Glomerular endothelial cell (primary cell): ENCODE data around the gene SH2D3C. TPM values are rescaled to one million over a fixed set of nuclear protein-coding genes. Genes with fewer than 3 reads are reported as not detected.
A peak's percentile ranks its signal among the peaks of the same experiment; 100 is the strongest.

Source experiments
- DNase-seq: peaks from one replicate; pipeline ENCODE4 v3.0.0-alpha.2; 2011; ENCODE audit warnings: low read depth, low spot score; ENCODE audit errors: extremely low read depth
- total RNA-seq: library from RNA; depleted of rRNA; stranded (reverse); fragments of >200 nt; gene quantifications from 2 replicates; pipeline ENCODE4 v1.2.3, GENCODE V29; 2015

The SH2D3C gene
- total RNA-seq, 1 donor from 2014 or later = 160 TPM

DNA sequence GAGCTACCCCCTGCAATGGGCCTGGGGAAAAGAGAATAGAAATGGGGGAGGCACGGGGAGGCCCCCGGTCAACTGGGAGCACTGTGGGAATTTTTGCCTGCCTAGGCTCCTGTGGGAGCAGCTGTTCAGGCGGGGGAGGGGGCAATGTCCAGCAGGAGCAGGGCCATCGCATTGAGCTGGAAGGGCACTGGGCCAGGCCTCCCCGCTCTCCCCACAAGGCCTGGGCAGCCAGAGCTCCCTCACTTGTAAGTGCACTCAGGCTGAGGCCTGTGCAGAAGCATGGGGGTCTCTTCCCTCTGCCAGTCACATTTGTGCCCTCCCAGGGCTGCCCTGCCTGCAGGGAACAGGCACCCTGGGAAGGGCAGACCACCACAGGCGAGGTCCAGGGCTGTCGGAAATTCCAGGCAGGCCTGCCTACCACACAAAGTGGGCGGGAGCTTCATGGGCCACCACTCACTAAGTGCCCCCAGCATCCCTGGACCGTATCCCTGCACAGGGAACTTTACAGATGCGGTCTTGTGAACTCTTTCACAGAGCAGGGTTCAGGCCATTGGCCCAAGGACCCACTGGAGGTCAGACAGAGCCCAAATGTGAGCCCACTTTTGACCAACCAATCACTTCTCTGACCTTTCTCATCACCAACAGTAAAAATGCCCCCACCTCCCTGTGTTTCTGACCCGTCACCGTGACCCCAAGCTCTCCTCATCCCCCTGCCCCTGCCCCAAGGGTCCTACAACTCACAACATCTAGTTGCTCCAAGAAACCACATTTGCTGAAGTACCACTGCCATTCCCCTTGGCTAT lies 72.7 kb downstream of the SH2D3C start:
- DNase-seq = no peak

DNA sequence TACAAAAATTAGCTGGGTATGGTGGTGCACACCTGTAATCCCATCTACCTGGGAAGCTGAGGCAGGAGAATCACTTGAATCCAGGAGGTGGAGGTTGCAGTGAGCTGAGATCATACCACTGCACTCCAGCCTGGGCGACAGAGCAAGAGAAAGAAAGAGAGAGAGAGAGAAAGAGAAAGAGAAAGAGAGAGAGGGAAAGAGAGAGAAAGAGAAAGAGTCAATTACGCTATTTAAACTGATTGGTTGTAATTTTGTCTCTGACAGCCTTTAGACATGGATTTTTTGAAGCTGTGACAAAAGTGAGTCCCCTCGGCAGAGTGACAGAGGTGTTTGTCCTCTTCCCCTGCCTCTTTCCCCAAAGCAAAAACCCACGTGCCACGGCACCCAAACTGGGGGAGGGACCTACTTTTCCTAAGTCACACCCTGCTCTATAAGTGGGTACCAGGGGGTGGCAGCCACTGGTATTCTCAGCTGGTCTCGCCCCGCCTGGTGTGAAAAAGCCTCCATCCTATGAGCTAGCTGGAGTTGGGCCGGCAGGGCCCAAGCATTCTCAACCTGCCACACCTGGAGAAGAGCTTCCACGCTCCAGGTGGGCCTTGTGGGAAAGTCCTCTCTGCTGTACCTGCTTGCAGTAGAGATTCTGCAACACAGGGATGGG lies 75.0 kb downstream of the SH2D3C start:
- DNase-seq = no peak

GRCh38 chr9:127700594-127701255 lies 77.7 kb downstream of the SH2D3C start:
- DNase-seq = no peak

- DNase-seq = no peak
Measured at GRCh38 chr9:127700140-127700539, 78.3 kb downstream of the SH2D3C start.

DNA sequence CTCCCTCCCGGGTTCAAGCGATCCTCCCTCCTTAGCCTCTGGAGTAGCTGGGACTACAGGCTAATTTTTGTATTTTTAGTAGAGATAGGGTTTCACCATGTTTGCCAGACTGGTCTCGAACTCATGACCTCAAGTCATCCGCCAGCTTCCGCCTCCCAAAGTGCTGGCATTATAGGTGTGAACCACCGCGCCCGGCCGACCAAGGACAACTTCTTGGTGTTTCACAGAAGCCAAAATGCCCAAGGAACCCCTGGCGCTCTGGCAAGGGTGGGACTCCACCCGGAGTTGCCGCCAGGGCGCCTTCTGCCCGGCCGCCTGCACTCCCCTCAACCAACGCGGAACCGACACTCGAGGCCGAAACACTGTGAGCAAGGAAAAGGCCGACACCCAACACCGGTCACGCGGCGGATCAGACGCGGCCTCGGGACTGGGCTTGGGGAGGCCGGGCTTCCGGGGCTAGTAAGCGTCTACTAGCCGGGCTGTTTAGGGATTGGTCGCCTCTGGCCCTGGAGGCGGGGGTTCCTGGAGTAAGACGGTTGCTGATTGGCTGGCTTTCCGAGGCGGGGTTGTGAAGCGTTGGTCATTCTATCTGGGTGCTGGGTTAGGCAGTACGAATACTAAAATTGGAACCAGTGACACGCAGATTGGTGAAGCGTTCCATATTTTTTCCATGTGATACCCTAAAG lies 79.3 kb downstream of the SH2D3C start:
- peak; percentile 70 for DNase-seq

GRCh38 chr9:127698386-127698785 lies 80.1 kb downstream of the SH2D3C start:
- no peak for DNase-seq

- no peak for DNase-seq
Measured at GRCh38 chr9:127697575-127697974, 80.9 kb downstream of the SH2D3C start.

- no peak for DNase-seq
Measured at GRCh38 chr9:127694890-127695720, 83.4 kb downstream of the SH2D3C start.

GRCh38 chr9:127693697-127694096 lies 84.8 kb downstream of the SH2D3C start:
- no peak for DNase-seq

GRCh38 chr9:127693143-127693542 lies 85.3 kb downstream of the SH2D3C start:
- DNase-seq = no peak

- DNase-seq = no peak
Measured at GRCh38 chr9:127692071-127692470, 86.4 kb downstream of the SH2D3C start.

DNA sequence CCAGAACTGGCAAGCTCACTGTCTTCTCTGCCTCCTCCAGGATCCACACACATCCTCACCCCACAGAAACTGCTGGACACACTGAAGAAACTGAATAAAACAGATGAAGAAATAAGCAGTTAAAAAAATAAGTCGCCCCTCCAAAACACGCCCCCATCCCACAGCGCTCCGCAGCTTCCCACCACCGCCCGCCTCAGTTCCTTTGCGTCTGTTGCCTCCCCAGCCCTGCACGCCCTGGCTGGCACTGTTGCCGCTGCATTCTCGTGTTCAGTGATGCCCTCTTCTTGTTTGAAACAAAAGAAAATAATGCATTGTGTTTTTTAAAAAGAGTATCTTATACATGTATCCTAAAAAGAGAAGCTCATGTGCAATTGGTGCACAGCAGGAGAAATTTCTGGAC lies 87.7 kb downstream of the SH2D3C start:
- DNase-seq = no peak

GRCh38 chr9:127689329-127690000 lies 89.0 kb downstream of the SH2D3C start:
- DNase-seq = no peak

Other genes starting within 250 kb of the SH2D3C start
- 53.1 and 56.3 TPM in 2 replicates for gene STXBP1, start 166.4 kb downstream of the SH2D3C start, total RNA-seq
- not detected in 2 replicates for gene CFAP157, start 71.7 kb downstream of the SH2D3C start, total RNA-seq
- gene PTRH1, start 63.0 kb downstream of the SH2D3C start, total RNA-seq = 46.5 and 51.4 TPM in 2 replicates
- not detected in 2 replicates for gene TTC16, start 62.6 kb downstream of the SH2D3C start, total RNA-seq
- gene TOR2A, start 43.4 kb downstream of the SH2D3C start, total RNA-seq = 18.2 and 21.9 TPM in 2 replicates
- 110 and 146 TPM in 2 replicates for gene CDK9, start 7.4 kb upstream of the SH2D3C start, total RNA-seq
- 72.6 and 91.9 TPM in 2 replicates for gene FPGS, start 24.2 kb upstream of the SH2D3C start, total RNA-seq
- 469 and 565 TPM in 2 replicates for gene ENG, start 76.0 kb upstream of the SH2D3C start, total RNA-seq
- gene AK1, start 99.0 kb upstream of the SH2D3C start, total RNA-seq = 80.6 and 88.4 TPM in 2 replicates
- gene ST6GALNAC6, start 120.9 kb upstream of the SH2D3C start, total RNA-seq = 70.4 and 72.0 TPM in 2 replicates
- 59.7 and 80.3 TPM in 2 replicates for gene ST6GALNAC4, start 138.4 kb upstream of the SH2D3C start, total RNA-seq
- gene PIP5KL1, start 152.1 kb upstream of the SH2D3C start, total RNA-seq = 3.0 and 3.9 TPM in 2 replicates
- 19.7 and 28.6 TPM in 2 replicates for gene DPM2, start 159.2 kb upstream of the SH2D3C start, total RNA-seq
- gene EEIG1, start 202.3 kb upstream of the SH2D3C start, total RNA-seq = 29.6 TPM in 2 replicates